Endothelial cell of umbilical vein (primary cell): ENCODE measurements around the gene NSDHL. TPM values are rescaled to one million over a fixed set of nuclear protein-coding genes. Genes with fewer than 3 reads are reported as not detected.

Source experiments
- BruUV-seq: library from RNA; stranded (reverse); fragments of 400-500 nt; replicated peaks from 2 replicates; lab custom pipeline; 2021; lab: Mats Ljungman, UMichigan
- CTCF ChIA-PET: fragments of 300-600, 350-600 bp; sonication (Branson Sonifier 250); formaldehyde crosslinking; loops from one replicate; lab custom pipeline; 2021; ENCODE audit warnings: antibody characterized with exemption, inconsistent platforms; lab: Charles Lee
- POLR2A ChIA-PET: fragments of 300-600, 350-600 bp; sonication (Branson Sonifier 250); formaldehyde crosslinking; loops from one replicate; lab custom pipeline; 2021; ENCODE audit warnings: antibody characterized with exemption, inconsistent platforms; lab: Charles Lee
- DNase-seq: peaks from one replicate; pipeline ENCODE4 v3.0.0-alpha.2; 2011; ENCODE audit warnings: low read depth, low spot score
- FAIRE-seq: peaks from 2 replicates; lab custom pipeline; 2011; peaks lifted over from hg19 to GRCh38; lab: Jason Lieb, UNC
- H2AFZ ChIP-seq: 2 replicates; pipeline ENCODE4 v1.6.0; 2012; ENCODE audit warnings: low read depth, low read length, control low read depth, inconsistent platforms
- H3K27ac ChIP-seq: 2 replicates; pipeline ENCODE4 v1.5.1; 2011; ENCODE audit warnings: low read depth, mild to moderate bottlenecking, control low read depth, low read length, moderate library complexity; ENCODE audit not compliant: insufficient read depth
- H3K27me3 ChIP-seq, 2 experiments: 2 replicates each; pipeline versions ENCODE4 v1.6.0 to v1.6.1; 2011; ENCODE audit warnings: low read length in 2 of 2, mixed read lengths in 1 of 2; ENCODE audit not compliant: control insufficient read depth in 2 of 2, insufficient read depth in 2 of 2
- H3K36me3 ChIP-seq, 2 experiments: 2 replicates in 1 of 2; 3 replicates in 1 of 2; pipeline ENCODE4 v1.5.1; 2011; ENCODE audit warnings: low read length in 2 of 2, mild to moderate bottlenecking in 1 of 2, moderate library complexity in 1 of 2; ENCODE audit not compliant: control insufficient read depth in 2 of 2, insufficient read depth in 2 of 2; ENCODE audit errors: extremely low read depth in 1 of 2
- H3K4me1 ChIP-seq: 3 replicates; pipeline ENCODE4 v1.5.1; 2011; ENCODE audit warnings: mild to moderate bottlenecking, low read length; ENCODE audit not compliant: control insufficient read depth, insufficient read depth; ENCODE audit errors: extremely low read depth
- H3K4me2 ChIP-seq: 2 replicates; pipeline ENCODE4 v1.6.1; 2011; ENCODE audit warnings: low read length, control low read depth, mixed read lengths; ENCODE audit not compliant: insufficient read depth
- H3K4me3 ChIP-seq, 3 experiments: fragments of 200-600 bp in 1 of 3; sonication (generic), shearing (Covaris generic) in 1 of 3; replicated peaks in 1 of 3; 2 replicates each; pipeline ENCODE4 v1.5.1; 2011 to 2016; ENCODE audit warnings: control low read depth in 3 of 3, low read length in 3 of 3, mild to moderate bottlenecking in 2 of 3, inconsistent platforms in 1 of 3, low read depth in 1 of 3, moderate library complexity in 1 of 3; ENCODE audit not compliant: insufficient read depth in 1 of 3
- H3K79me2 ChIP-seq: 2 replicates; pipeline ENCODE4 v1.6.0; 2012; ENCODE audit warnings: low read length, inconsistent platforms; ENCODE audit not compliant: control insufficient read depth, insufficient read depth
- H3K9ac ChIP-seq: replicated peaks from 2 replicates; pipeline ENCODE3; 2011; ENCODE audit warnings: low read length, control low read depth; ENCODE audit not compliant: insufficient read depth; ENCODE audit errors: extremely low read depth
- H3K9me1 ChIP-seq: replicated peaks from 3 replicates; pipeline ENCODE4 v1.6.0; 2011; ENCODE audit warnings: mild to moderate bottlenecking, low read length; ENCODE audit not compliant: control insufficient read depth, insufficient read depth; ENCODE audit errors: extremely low read depth
- H3K9me3 ChIP-seq: replicated peaks from 2 replicates; pipeline ENCODE4 v1.5.1; 2012; ENCODE audit warnings: low read length, inconsistent platforms; ENCODE audit not compliant: control insufficient read depth, insufficient read depth
- H4K20me1 ChIP-seq: replicated peaks from 2 replicates; pipeline ENCODE3; 2011; ENCODE audit warnings: mild to moderate bottlenecking, low read length; ENCODE audit not compliant: control insufficient read depth, insufficient read depth; ENCODE audit errors: extremely low read depth
- CTCF ChIP-seq, 2 donors: IDR thresholded peaks; 1 replicate in 1 of 2; 2 replicates in 1 of 2; pipeline ENCODE4 v1.5.1; 2011; ENCODE audit warnings: low read length in 2 of 2, mild to moderate bottlenecking in 2 of 2, moderate library complexity in 2 of 2, control low read depth in 1 of 2, inconsistent platforms in 1 of 2, low read depth in 1 of 2; ENCODE audit not compliant: insufficient read depth in 1 of 2; ENCODE audit errors: extremely low read depth in 1 of 2
- EZH2 ChIP-seq: IDR thresholded peaks from 2 replicates; pipeline ENCODE4 v1.6.1; 2012; ENCODE audit warnings: borderline replicate concordance, low read depth, mild to moderate bottlenecking, moderate library complexity, low read length, inconsistent platforms; ENCODE audit not compliant: severe bottlenecking
- FOS ChIP-seq: IDR thresholded peaks from 2 replicates; pipeline ENCODE4 v1.6.1; 2011; ENCODE audit warnings: mild to moderate bottlenecking, low read length, moderate library complexity, borderline replicate concordance; ENCODE audit not compliant: insufficient read depth
- GATA2 ChIP-seq: IDR thresholded peaks from 2 replicates; pipeline ENCODE4 v1.7.0; 2011; ENCODE audit warnings: low read depth, mild to moderate bottlenecking, moderate library complexity, mixed read lengths, low read length; ENCODE audit not compliant: insufficient read length, insufficient read depth
- JUN ChIP-seq: IDR thresholded peaks from 2 replicates; pipeline ENCODE4 v1.6.1; 2011; ENCODE audit warnings: borderline replicate concordance, low read depth; ENCODE audit not compliant: insufficient read length, insufficient read depth
- MAX ChIP-seq: IDR thresholded peaks from 2 replicates; pipeline ENCODE4 v1.6.1; 2011; ENCODE audit not compliant: insufficient read depth, insufficient read length
- MYC ChIP-seq: IDR thresholded peaks from one replicate; pipeline ENCODE4 v1.6.1; 2011; ENCODE audit warnings: mild to moderate bottlenecking, low read depth, low read length
- POLR2A ChIP-seq: IDR thresholded peaks from 2 replicates; pipeline ENCODE4 v1.6.1; 2012; ENCODE audit warnings: low read depth, mild to moderate bottlenecking, control low read depth, low read length
- POLR2AphosphoS5 ChIP-seq: IDR thresholded peaks from 2 replicates; pipeline ENCODE4 v1.6.1; 2012; ENCODE audit warnings: low read depth, mild to moderate bottlenecking, control low read depth, low read length, moderate library complexity; ENCODE audit not compliant: insufficient read depth
- dilution Hi-C: fragments of 300-500 bp; cut with MboI; formaldehyde crosslinking; loops from one replicate; pipeline ENCODE4 v1.15.0; 2019; ENCODE audit warnings: low sequenced_read_pairs; ENCODE audit not compliant: extremely low pct_ligation_motif_present
- intact Hi-C: fragments of 100-400 bp; cut with micrococcal nuclease; formaldehyde crosslinking; loops from one replicate; pipeline ENCODE4 v1.10.0; 2022
- polyA plus RNA-seq, 4 experiments: library from polyadenylated mRNA; depleted of rRNA in 3 of 4; stranded (reverse) in 3 of 4; unstranded in 1 of 4; fragments of >200 nt; gene quantifications; 2 replicates each; pipeline versions ENCODE4 v1.2.1 to v1.2.3, GENCODE V29; 2011 to 2012; ENCODE audit warnings: missing spikeins in 1 of 4
- total RNA-seq: library from RNA; stranded (reverse); gene quantifications from 2 replicates; pipeline ENCODE4 v1.2.3, GENCODE V29; 2021

NSDHL gene
- total and polyA plus RNA-seq, 2 donors (not counting 3 experiments of a cell fraction or from before 2014, with no cell fraction given), result 40.0 to 43.7 TPM

- CTCF ChIA-PET, result interaction anchor here (1.3 kb wide), 1 partner anchor 1141 kb away, joined by 3 read pairs; no protein-coding TSS in a partner anchor
Observed at GRCh38 chrX:152893980-152894610, 63.2 kb downstream of the NSDHL start.

More at GRCh38 chrX:152893980-152894610, 63.2 kb downstream of the NSDHL start:
- Histone ChIP-seq H2AFZ (no peak overlapping the region), H3K4me3 (no peak overlapping the region), H4K20me1 (no peaks in the 10 kb centered on the region), H3K79me2 (peaks cover 9% of the 10 kb centered on the region), H3K9ac (no peak overlapping the region), H3K4me1 (peaks cover 21% of the 10 kb centered on the region), H3K27ac (no peak overlapping the region), H3K36me3 (no peaks in the 10 kb centered on the region), H3K27me3 (peaks cover 0 to 2% of the 10 kb centered on the region in 2 experiments), H3K4me2 (no peak overlapping the region), H3K9me3 (no peaks in the 10 kb centered on the region), H3K9me1 (no peaks in the 10 kb centered on the region)
- DNase-seq (no peak), FAIRE-seq (no peak)
- no TSS peak for BruUV-seq
- dilution Hi-C loops (no loop called here), intact Hi-C loops (no loop called here)
- POLR2A ChIA-PET, result no interaction called here
- TF ChIP-seq MYC, result no peak
- no peak for TF ChIP-seq EZH2
- no peak for TF ChIP-seq CTCF (IDR thresholded peaks at IDR 0.05; ENCODE audit: extremely low read depth in 1 of 2, insufficient read depth in 1 of 2, low read depth in 1 of 2, low read length in 2 of 2)
- TF ChIP-seq JUN, result no peak
- no peak for TF ChIP-seq MAX
- no peak for TF ChIP-seq GATA2
- TF ChIP-seq FOS, result no peak
- TF ChIP-seq POLR2A, result no peak
- no peak for TF ChIP-seq POLR2AphosphoS5
